HK-2 (cell line): Measurements from ENCODE around the gene DDIT4.
"Not testable (repeated sequence)": the region's sequence is repeated elsewhere in the genome, so short reads cannot be mapped to it uniquely, and the experiment has no call there.

Experiments
- DNase-seq: peaks from one replicate; pipeline ENCODE4 v3.0.0-alpha.2; 2018; ENCODE audit not compliant: unreplicated experiment

Gene DDIT4

GRCh38 chr10:72267819-72268399 is 5.8 kb upstream of the DDIT4 start:
- DNase-seq: no peak

GRCh38 chr10:72268475-72269200 is 5.1 kb upstream of the DDIT4 start:
- not testable (repeated sequence) for DNase-seq

GRCh38 chr10:72270607-72271281 is 3.0 kb upstream of the DDIT4 start:
- no peak for DNase-seq

GRCh38 chr10:72272689-72273409 is 875 bp upstream of the DDIT4 start:
- peak; percentile 95 for DNase-seq

- DNase-seq: no peak
These were observed 547 bp downstream of the DDIT4 start for GRCh38 chr10:72274213-72274729.

GRCh38 chr10:72274730-72275350 is 1.1 kb downstream of the DDIT4 start:
- DNase-seq: peak; percentile 84

GRCh38 chr10:72275351-72276012 is 1.8 kb downstream of the DDIT4 start:
- DNase-seq: no peak

- DNase-seq: peak; percentile 65
These were observed 2.3 kb downstream of the DDIT4 start for GRCh38 chr10:72276013-72276387.

- peak; percentile 55 for DNase-seq
These were observed 3.0 kb downstream of the DDIT4 start for GRCh38 chr10:72276421-72277339.

- DNase-seq: no peak
These were observed 3.7 kb downstream of the DDIT4 start for GRCh38 chr10:72277340-72277995.

GRCh38 chr10:72277996-72278667 is 4.4 kb downstream of the DDIT4 start:
- no peak for DNase-seq

- no peak for DNase-seq
These were observed 5.1 kb downstream of the DDIT4 start for GRCh38 chr10:72278668-72279393.

GRCh38 chr10:72279587-72279986 is 5.9 kb downstream of the DDIT4 start:
- DNase-seq: not testable (repeated sequence)

GRCh38 chr10:72283131-72283530 is 9.4 kb downstream of the DDIT4 start:
- DNase-seq: no peak

- DNase-seq: peak; percentile 41
These were observed 12.3 kb downstream of the DDIT4 start for GRCh38 chr10:72285972-72286521.

GRCh38 chr10:72291019-72291532 is 17.4 kb downstream of the DDIT4 start:
- DNase-seq: no peak

GRCh38 chr10:72292223-72292691 is 18.5 kb downstream of the DDIT4 start:
- DNase-seq: peak; percentile 59
